Effector CD4-positive, alpha-beta T cell (primary cell): ENCODE data around the gene VMAC.
"Not testable (repeated sequence)": the region's sequence is repeated elsewhere in the genome, so short reads cannot be mapped to it uniquely, and the experiment has no call there.

ENCODE experiments used
- DNase-seq: peaks from one replicate; pipeline ENCODE4 v3.0.0-alpha.2; 2020

The VMAC gene

DNA sequence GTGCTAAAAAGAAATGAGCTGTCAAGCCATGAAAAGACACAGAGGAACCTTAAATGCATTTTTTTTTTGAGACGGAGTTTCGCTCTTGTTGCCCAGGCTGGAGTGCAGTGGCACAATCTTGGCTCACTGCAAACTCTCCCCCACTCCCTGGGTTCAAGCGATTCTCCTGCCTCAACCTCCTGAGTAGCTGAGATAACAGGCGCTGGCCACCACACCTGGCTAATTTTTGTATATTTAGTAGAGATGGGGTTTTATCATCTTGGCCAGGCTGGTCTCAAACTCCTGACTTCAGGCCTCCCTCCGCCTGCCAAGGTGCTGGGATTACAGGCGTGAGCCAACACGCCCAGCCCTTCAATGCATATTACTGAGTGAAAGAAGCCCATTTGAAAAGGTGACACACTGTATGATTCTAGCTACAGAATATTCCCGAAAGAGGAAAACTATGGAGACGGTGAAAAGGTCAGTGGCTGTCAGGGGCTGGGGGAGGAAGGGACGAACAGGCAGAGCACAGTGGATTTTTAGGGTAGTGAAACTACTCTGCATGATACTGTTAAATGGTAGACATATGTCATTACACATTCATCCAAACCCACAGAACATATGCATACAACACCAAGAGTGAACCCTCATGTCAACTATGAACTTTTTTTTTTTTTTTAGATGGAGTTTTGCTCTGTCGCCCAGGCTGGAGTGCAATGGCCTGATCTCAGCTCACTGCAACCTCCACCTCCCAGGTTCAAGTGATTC is 20.4 kb upstream of the VMAC start:
- DNase-seq, result not testable (repeated sequence)

GRCh38 chr19:5889288-5889971 is 15.2 kb upstream of the VMAC start:
- no peak for DNase-seq

DNA sequence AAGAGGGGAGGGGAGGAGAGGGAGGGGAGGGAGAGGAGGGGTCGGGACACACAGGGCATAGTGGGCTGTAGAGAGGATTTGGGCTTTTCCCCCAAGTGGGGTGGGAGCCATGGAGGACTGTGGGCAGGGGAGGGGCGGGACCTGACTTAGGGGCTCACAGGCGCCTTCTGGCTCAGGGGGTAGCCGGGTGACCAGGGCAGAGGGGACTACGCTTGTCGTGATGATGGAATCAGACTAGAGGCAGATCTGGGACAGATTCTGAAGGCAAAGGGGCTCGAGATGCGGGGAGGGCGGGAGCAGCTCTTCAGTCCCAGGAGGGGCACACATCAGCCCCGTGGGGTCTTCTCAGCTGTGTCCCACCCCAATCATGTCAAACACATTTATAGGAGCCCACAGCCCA is 14.6 kb upstream of the VMAC start:
- no peak for DNase-seq

DNA sequence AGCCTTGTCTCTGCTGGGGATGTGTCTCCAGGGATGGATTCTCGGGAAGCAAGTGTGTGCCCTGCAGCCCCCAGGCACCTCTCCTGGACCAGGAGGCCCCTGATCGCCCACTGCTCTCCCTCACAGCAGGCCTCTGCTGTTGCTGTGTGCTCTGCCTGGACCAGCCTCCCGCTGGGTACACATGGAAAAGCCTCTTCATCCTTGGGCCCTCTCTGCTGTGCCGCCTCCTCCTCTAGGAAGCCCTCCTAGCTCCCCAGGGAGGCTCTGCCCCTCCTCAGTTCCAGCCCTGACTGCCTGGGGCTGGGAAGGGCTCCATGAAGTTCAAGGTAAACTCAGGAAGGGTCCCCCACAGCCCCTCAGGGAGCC is 13.1 kb upstream of the VMAC start:
- DNase-seq, result no peak

- no peak for DNase-seq
These were observed 12.5 kb upstream of the VMAC start for GRCh38 chr19:5891938-5892771.

GRCh38 chr19:5892772-5893275 is 11.8 kb upstream of the VMAC start:
- no peak for DNase-seq

DNA sequence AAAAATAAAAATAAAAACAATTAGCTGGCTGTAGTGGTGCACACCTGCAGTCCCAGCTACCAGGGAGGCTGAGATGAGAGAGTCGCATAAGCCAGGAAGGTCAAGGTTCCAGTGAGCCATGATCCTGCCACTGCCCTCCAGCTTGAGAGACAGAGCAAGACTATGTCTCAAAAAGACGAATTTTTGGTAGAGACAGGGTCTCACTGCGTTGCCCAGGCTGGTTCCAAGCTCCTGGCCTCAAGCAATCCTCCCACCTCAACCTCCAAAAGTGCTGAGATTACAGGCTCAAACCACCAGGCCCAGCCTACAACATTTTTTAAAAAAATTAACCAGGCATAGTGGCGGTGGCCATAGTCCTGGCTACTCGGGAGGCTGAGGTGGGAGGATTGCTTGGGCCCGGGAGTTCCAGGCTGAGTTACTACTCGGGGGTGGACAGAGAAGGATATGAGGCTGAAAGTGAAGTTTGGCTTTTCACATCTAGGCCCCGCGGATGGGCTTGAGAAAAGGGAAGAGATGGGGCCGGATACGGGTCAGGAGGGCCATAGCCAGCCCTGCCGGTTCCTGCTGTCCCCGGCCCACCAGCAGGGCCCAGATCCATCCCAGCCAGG is 11.3 kb upstream of the VMAC start:
- DNase-seq, result no peak

GRCh38 chr19:5893907-5894703 is 10.6 kb upstream of the VMAC start:
- DNase-seq, result no peak

DNA sequence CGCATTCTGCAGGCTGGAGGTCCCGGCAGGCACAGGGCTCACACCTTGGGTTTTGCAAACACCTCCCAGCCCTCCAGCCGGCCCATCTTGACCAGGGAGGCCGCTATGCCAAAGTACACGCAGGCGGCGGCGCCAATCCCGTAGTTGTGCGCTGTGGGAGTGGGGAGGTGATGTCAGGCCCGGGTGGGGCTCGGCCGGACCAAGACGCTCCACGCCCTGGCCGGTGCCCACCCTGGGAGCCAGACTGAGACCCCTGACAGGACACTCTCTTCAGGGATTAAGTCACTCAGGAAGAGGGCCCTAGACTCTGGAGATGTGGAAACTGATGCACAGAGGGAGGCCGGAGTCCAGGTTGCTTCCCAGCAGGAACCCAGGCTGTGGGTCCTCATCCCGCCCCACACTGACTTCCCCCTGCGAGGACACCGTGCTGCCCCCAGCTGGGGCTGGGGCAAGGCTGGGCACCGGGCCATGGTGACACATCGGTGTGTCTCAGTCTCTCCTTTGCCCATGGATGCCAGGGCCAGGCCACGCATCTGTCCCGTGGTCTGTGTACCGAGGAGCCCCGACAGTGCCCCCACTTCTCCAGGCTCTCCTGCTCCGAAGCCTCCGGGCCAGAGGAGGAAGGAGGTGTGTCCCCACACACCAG is 9.8 kb upstream of the VMAC start:
- no peak for DNase-seq

- no peak for DNase-seq
These were observed 9.3 kb upstream of the VMAC start for GRCh38 chr19:5895409-5895808.

GRCh38 chr19:5895890-5896289 is 8.8 kb upstream of the VMAC start:
- DNase-seq, result no peak

DNA sequence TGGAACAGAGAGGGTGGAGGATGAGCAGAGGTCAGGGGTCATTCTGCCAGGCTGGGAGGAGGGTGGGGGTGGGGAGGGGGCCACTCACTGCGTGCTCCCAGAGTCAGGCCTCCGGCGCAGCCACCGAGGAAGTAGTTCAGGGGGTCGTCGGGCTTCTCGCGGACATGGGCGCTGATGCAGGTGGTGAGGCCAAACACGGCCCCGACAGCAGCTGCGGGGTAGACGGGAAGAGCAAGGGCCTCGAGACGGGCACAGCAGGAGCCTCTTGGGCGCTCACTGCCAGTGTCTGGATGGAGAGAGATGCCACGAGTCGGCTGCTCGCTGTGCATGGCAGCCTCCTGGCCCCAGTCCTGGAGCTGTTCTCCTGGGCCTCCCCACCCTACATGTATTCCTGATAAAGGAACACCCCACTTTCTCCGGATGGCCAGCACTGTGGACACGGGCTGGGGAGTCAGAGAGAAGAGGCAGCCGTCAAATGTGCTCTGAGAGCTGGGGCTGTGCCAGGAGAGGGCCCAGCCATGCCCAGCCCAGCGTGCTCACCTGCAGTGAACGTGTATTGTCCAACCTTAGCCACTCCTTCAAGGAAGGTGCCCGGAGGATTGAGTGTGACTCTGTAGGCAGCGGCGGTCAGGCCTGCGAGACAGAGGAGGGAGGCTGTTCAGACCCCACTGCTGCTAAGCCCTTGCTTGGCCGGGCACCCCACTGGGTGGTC is 8.2 kb upstream of the VMAC start:
- no peak for DNase-seq

DNA sequence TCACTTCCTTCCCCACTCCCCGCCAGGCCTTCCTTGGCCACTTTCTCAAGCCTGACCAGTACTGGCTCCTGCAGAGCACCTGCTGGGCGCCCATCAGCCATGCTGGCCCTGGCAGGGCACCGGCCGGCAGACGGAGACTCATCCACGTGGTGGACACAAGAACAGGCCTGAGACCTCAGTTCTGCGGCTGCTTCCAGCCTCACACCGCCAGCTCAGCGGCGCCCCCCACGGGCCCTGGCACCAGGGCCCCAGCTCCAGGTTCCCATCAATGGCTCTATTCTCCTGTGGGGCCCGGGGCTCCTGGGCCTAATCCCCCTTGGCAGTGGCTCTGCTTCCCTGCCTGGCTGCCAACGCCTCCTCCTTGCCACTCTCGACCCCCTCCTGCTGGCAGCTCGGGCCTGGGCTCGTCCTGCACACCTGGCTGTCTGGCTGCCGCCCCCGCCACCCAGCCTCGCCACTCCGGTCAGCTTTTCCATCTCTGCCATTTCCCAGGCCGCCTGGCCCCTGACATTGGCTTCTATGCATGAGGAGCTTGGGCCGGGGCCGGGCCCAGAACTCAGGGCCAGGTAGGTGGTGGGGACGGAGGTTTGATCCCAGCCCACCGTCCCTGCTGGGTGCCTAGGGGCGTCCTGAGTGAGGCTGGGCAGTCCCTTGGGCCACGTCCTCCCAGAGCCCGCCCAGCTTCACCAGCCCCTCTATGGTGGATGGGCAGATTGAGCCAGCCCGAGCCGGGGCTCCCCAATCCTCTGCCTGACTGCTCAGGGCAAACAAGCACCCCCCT is 7.3 kb upstream of the VMAC start:
- DNase-seq, result no peak

DNA sequence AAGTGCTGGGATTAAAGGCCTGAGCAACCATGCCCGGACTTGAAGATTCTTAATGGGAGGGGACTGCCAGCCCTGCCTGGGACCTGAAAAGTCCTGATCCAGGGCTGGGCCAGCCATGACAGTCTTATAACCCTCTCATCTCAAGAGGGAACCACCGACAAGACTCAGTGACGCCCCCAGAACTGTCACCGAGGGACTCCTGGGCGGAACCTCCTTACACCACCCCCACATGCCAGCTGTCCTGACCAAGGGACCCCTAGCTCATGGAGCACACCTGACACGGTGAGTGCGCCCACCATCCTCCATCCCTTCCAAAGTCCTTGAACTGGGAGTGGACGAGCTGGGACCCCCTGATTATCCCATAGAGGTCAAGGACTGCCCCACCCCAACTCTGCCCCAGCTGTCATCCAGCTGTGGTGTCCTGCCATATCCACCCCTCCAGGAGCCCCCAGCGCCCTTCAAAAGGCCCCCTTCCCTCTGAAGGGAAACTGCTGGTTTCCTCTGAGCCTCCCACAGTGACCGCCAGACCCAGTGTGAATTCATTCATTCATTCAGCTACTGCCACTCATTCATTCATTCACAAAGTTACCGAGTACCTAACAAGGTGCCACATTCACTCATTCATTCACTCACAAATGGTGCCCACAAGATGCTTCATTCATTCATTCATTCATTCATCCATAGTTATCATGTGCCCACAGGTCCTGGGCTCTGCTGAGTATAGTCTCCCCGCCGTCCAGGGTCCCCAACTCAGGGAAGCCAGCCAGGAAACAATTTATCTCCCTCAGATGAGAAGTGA is 4.7 kb upstream of the VMAC start:
- DNase-seq, result no peak

DNA sequence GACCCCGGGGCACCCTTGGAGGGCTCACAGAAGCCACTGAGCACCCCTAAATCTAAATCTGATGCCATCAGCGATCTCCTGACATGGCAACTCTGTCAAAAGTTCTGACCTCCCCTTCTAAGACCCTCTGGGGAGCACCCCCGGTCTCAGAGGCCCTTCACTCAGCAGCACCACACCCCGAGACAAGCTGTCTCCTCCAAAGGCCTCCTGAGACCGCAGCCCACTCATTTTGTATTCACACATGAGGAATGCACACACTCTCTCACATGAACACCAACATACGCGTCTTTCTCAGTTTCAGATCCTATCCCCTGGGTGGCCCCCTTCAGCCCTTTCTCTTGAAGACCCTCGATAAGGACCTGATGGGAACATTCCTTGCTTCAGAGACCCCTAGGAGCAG is 3.7 kb upstream of the VMAC start:
- no peak for DNase-seq

GRCh38 chr19:5903056-5903623 is 1.5 kb upstream of the VMAC start:
- no peak for DNase-seq

- peak; percentile 98 for DNase-seq
These were observed 884 bp upstream of the VMAC start, which contains the start of gene NDUFA11 for GRCh38 chr19:5903624-5904351. NDUFA11 (minus strand) TSS chr19:5903790; CDS start chr19:5903708, 82 bp downstream.
